ENCODE measurements around the gene TCP11L1.
"Not testable (repeated sequence)": the region's sequence is repeated elsewhere in the genome, so short reads cannot be mapped to it uniquely, and the experiment has no call there.

TCP11L1 gene

GRCh38 chr11:33033493-33033892 lies 5.9 kb upstream of the TCP11L1 start:
- no peak for DNase-seq

- DNase-seq, result no peak
Observed at GRCh38 chr11:33035011-33035410, 4.4 kb upstream of the TCP11L1 start.

- DNase-seq, result no peak
Observed at GRCh38 chr11:33040033-33040861, 875 bp downstream of the TCP11L1 start.

- no peak for DNase-seq
Observed at GRCh38 chr11:33040862-33041453, 1.6 kb downstream of the TCP11L1 start.

GRCh38 chr11:33043221-33043830 lies 4.0 kb downstream of the TCP11L1 start:
- no peak for DNase-seq

- DNase-seq, result no peak
Observed at GRCh38 chr11:33044285-33044756, 4.9 kb downstream of the TCP11L1 start.

GRCh38 chr11:33045551-33046255 lies 6.3 kb downstream of the TCP11L1 start:
- no peak for DNase-seq

GRCh38 chr11:33048701-33049100 lies 9.3 kb downstream of the TCP11L1 start:
- not testable (repeated sequence) for DNase-seq

GRCh38 chr11:33049565-33050408 lies 10.4 kb downstream of the TCP11L1 start:
- not testable (repeated sequence) for DNase-seq

GRCh38 chr11:33052231-33052630 lies 12.9 kb downstream of the TCP11L1 start:
- no peak for DNase-seq

- no peak for DNase-seq
Observed at GRCh38 chr11:33055375-33055774, 16.0 kb downstream of the TCP11L1 start.

GRCh38 chr11:33057284-33057683 lies 17.9 kb downstream of the TCP11L1 start:
- DNase-seq, result no peak

GRCh38 chr11:33059331-33060007 lies 20.1 kb downstream of the TCP11L1 start:
- no peak for DNase-seq

GRCh38 chr11:33060271-33060670 lies 20.9 kb downstream of the TCP11L1 start:
- no peak for DNase-seq

GRCh38 chr11:33062137-33062536 lies 22.8 kb downstream of the TCP11L1 start:
- no peak for DNase-seq

- DNase-seq, result no peak
Observed at GRCh38 chr11:33063326-33063881, 24.0 kb downstream of the TCP11L1 start.

- DNase-seq, result no peak
Observed at GRCh38 chr11:33064033-33064825, 24.9 kb downstream of the TCP11L1 start.

GRCh38 chr11:33064866-33065265 lies 25.5 kb downstream of the TCP11L1 start:
- no peak for DNase-seq

- DNase-seq, result peak; percentile 31
Observed at GRCh38 chr11:33065445-33066178, 26.2 kb downstream of the TCP11L1 start.

GRCh38 chr11:33067294-33067693 lies 27.9 kb downstream of the TCP11L1 start:
- DNase-seq, result no peak

Data from NCI-H2107 (cell line).